HG03060 (cell line): ENCODE results near the gene ARL9.

Experiments used
- ATAC-seq: cut with Tn5 transposase; IDR thresholded peaks from one replicate; pipeline ENCODE4 v1.9.1; 2021; ENCODE audit warnings: low read depth, moderate number of reproducible peaks; ENCODE audit not compliant: unreplicated experiment

Gene ARL9

GRCh38 chr4:56531149-56531770 is 25.7 kb downstream of the ARL9 start:
- no peak for ATAC-seq

GRCh38 chr4:56531823-56532222 is 26.2 kb downstream of the ARL9 start:
- no peak for ATAC-seq

GRCh38 chr4:56532239-56532638 is 26.6 kb downstream of the ARL9 start:
- no peak for ATAC-seq

GRCh38 chr4:56535915-56536314 is 30.3 kb downstream of the ARL9 start:
- ATAC-seq = no peak

GRCh38 chr4:56537147-56537546 is 31.6 kb downstream of the ARL9 start:
- ATAC-seq = no peak

- ATAC-seq = no peak
These were observed 35.2 kb downstream of the ARL9 start for GRCh38 chr4:56540826-56541225.

GRCh38 chr4:56544573-56545131 is 39.1 kb downstream of the ARL9 start:
- peak; percentile 79 for ATAC-seq

GRCh38 chr4:56550642-56551041 is 45.1 kb downstream of the ARL9 start:
- no peak for ATAC-seq

- no peak for ATAC-seq
These were observed 45.9 kb downstream of the ARL9 start for GRCh38 chr4:56551516-56551915.

- no peak for ATAC-seq
These were observed 46.7 kb downstream of the ARL9 start for GRCh38 chr4:56552273-56552672.

- no peak for ATAC-seq
These were observed 64.5 kb downstream of the ARL9 start for GRCh38 chr4:56570041-56570440.
